Measurements from ENCODE around the gene PHC3.

The PHC3 gene

DNA sequence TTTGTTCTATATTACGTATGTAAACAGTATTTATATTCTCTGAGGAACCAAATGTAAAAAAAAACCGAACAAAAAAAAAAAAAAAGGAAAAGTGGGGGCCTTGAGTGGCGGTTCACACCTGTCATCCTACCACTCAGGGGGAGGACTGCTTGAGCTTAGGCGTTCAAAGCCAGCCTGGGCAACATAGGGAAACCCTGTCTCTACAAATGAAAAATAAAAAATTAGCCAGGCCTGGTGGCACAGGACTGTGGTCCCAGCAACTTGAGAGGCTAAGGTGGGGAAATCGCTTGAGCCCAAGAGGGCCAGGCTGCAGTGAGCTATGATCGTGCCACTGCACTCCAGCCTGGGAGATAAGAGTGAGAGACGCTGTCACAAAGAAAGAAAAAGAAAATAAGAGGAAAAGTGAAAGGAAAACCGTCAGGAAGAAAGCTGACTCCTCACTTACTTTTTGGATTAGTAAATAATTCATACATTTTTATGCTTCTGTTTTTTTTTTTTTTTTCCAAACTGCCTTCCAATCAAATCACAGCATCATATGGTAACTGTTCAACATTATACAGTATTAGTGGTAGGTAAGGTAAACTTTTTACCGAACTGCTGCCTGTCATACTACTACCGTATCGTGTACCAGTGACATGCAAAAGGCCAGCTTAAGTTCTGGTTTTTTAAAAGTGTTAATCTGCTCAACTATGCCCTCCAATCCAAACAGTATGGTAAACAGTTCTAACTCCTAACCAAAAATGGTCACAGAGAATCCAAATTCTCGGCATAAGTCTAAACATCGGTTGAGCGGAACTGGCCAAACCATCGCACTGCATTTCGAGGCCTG is 1.2 kb downstream of the PHC3 start:
- no peak for DNase-seq

DNA sequence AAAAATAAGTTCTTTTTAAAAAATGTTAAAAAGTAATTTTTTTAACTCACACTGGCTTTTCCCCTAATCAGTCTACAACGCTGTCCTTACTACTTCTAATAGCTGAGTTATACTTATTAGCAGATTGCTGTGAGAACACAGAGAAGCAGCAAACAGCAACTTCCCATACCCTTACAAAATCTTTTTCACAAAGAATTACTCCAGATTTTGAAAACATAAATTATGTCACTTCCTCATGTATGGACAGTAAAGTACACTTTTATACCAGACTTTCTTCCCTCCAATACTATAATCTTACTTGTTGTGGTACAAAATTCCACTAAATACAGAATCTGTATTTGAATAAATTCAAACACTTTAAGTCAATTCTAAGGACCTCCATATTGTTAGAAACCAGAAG is 2.1 kb downstream of the PHC3 start:
- no peak for DNase-seq

DNA sequence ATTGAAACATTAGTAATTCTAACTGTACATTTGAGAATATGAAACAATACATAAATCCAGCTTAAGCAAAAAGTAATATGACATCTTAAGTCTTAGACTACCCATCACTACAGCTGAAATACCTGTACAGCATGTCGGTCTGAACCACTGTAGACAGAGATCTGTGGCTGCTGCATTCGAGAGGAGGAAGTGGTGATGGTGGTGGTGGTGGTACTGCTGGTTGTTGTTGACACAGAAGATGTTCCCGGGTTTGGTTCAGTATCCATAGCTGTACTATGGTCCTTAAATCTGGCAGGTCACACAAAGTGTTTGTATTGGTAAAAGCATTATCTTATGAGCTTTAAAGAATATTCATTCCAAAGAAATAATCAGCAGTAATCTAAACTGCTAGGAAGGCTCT is 2.9 kb downstream of the PHC3 start:
- DNase-seq: peak; percentile 30

DNA sequence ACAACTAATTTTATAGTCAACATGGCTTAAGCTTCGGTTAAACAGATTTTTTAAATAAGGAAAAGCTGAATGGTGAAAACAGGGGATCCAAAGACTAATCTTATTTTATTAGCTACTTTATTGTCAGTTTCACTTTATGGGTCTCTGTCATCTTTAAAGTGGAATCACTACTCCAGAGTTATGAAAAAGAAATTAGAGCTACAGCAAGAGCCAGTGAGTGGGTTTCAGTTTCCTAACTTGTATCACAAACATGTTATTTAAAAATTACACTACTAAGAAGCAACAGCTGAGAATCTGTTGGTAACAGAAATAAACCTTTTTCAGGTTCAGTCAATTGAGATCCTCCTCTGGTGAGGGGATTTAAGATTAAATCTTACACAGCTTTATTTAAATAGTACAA is 10.0 kb downstream of the PHC3 start:
- no peak for DNase-seq

DNA sequence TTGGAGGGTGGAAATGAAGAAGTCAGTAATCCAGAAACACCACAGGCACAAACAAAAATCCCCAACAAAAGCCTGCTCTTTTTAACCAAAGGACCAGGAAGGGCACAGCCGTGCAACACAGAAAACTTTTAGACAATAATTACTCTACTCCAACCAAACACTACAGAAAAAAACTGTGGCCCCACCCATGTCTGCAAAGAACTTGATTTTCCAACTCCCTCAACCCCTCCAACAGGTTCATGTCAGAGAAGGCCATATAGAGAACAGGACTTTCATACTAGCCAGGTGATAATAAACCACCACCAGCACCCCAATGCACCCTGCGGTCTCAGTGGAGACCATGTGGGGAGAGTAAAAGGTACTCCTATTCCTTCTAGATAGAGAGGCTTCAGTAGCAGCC is 16.8 kb downstream of the PHC3 start:
- no peak for DNase-seq

DNA sequence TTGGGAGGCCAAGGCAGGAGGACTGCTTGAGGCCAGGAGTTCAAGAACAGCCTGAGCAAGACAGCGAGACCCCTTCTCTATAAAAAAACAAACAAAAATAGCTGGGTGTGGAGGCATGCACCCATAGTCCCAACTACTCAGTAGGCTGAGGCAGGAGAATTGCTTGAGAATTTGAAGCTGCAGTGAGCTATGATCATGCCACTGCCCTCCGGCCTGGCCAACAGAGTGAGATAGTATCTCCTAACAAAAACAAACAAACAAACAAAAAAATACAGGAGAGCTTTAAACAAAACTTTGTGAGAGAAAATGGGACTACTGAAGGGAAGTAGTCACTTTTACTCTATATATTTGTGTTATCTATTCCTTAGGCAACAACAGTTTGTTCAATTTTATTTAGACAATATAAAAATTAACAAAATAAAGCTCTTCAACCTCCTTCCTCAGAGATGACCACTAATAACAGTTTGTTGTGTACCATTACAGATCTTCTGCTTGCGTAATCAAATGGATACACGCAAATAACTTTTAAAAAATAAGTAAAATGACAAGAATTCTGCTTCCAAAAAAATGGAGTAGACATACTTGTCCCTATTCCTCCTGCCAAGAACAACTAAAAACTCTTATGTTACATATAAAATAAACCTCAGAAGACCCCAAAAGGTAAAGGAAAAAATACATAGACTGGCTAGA is 17.4 kb downstream of the PHC3 start:
- no peak for DNase-seq

DNA sequence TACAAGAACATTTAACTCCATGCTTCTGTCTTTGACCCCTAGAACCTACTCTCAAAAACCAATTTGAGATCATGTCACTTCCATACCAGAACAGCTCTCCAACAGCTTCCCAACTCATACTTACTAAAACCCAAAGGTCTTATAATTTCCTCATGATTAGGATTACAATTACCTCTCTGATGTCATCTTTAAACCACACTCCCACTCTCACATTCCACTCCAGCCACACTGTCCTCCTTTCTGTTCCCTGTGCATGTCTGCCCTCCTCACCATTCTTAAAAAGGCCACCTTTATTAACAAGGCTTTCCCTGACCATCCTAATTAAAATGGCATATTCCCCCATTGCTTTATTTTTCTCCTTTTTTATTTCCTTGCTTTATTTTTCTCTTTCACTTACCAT is 18.9 kb downstream of the PHC3 start:
- no peak for DNase-seq

DNA sequence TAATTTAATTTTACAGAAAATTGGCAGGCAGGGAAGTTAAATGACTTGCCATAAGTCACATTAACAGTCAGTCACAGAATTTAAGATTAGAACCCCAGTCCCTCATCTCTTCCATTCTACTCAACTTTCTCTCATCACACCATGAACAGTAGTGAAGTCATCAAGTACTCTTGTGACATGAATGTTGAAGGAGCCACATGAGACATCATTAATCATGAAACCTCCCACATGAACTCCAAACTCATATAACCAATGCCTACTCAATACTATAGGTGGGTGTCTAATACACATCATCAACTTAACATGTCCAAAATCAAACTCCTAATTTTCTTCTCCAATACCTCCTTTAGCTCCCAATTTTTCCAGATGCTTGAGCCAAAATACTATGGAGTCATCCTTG is 19.5 kb downstream of the PHC3 start:
- DNase-seq: no peak

DNA sequence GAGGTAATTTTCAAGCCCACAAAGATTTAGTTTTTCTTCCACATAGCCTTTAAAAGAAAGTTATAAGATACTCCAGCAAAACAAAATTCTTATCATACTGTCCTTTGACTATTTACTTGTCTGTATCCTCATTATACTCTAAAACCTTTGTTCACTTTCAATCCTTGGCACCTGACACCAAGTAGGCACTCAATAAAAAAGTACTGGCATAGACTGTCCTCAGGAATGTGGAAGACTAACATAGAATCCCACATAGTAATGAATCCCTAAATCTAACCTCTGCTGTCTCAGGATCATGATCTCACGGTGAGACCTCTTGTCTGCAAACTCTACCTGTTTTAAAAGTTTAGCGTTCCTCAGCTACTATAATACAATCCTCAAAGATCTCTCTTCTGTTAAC is 21.6 kb downstream of the PHC3 start:
- no peak for DNase-seq

DNA sequence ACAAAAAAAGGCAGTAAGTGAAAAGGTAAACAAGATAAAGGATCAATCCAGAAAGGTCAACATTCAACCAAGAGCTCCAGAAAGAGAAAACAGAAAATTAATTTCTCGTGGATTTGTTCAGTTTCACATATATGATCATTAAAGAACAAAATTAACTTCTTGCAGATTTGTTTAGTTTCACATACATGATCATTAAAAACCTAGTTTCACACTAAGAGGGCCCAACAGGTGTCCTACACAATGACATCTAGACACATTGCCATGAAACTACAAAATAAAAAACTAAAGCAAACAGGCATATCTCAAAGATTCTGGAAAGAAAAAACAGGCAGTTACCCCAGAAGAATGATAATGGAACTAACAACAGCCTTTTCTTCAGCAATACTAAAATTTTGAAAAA is 22.1 kb downstream of the PHC3 start:
- no peak for DNase-seq

DNA sequence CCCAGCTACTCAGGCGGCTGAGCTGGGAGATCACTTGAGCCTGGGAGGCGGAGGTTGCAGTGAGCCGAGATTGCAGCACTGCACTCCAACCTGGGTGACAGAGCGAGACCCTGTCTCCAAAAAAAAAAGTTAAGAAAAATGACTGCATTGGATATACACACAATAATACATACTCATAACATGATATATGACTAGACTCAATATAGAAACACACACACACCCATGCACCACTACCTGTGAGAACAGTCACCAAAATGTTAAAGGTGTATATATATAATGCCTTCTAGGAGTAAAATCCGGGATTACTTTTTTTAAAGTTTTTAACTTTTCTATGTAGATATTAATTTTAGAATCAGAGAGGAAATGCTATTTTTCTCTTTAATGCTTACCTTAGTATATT is 25.9 kb downstream of the PHC3 start:
- DNase-seq: no peak

DNA sequence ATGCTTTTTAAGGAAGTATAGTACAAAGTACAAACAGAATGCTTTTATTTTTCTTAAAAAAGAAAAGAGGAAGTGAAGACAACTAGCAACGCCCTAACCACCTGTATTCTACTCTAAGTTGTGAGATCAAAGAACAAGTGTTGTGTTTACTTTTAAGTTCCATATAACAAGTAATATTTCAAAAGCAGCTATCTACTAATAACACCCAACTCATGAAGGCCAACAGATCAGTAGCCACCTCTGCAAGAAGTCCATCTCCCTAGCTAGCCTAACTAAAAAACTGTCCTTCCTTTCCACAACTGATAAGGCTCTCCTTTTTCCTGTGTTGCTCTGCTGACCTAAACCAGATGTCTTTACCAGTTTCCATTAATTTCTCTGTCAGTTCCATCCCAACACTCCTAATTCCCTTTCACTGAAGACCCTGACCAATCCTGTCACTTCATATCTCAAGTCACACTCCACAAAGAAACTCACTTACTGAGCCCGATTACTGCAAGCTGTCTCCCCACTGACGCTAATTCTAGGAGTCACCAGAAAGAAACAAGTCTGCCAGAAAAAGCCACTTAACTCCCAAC is 26.9 kb downstream of the PHC3 start:
- no peak for DNase-seq

DNA sequence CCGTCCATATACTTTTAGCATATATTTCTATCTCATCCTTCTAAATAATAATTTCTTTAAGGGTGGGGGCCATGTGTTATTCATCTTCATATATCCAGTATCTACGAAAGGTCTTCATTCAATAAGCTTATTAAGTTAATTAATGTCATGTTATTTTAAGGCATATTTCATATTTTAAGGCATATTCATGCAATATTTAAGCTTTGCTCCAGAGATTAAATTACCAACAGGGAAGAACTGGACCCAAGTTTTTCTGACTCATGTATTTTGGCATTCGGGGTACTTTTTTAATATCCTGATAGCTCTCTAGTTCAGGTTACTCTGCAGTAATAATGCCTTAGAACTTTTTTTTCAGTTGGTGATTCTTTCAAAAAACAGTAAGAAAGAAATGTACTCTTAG is 27.4 kb downstream of the PHC3 start:
- no peak for DNase-seq

DNA sequence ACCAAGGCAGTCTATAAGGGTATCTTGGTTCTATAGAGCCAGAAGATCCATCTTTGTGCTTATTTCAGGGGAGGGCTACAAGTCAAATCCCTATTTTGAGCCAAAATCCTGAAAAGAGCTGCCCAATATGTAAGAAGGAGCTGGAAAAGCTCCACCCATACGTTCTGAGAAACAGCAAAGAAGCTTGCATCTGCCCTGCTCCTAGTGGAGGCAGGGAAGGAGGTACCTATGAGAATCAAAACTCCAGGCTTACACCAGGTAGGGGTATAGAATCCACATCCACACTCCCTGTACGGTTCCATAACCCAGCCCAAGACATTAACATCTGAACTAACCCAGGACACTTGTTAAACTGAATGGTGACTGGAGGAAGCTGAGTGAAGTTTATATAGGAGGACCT is 30.0 kb downstream of the PHC3 start:
- DNase-seq: no peak

DNA sequence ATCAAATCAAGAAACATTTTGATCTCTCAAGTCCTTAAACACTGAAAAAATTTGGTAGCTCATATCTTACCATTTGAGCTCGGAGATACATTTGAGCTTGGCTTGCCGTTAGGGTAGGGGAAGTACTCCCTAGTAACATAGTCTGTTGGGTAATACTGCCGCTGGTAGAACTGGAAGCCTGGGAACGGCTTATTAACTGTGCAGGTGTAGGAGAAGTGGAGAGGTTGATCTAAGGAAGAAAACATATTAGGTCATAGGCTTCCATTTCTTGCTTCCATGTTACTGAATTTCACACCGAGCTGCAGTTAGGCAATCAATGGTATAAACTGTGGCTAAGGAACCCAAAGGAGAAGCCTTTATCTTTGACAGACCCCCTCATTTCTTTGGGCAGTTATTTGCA is 32.5 kb downstream of the PHC3 start:
- no peak for DNase-seq

DNA sequence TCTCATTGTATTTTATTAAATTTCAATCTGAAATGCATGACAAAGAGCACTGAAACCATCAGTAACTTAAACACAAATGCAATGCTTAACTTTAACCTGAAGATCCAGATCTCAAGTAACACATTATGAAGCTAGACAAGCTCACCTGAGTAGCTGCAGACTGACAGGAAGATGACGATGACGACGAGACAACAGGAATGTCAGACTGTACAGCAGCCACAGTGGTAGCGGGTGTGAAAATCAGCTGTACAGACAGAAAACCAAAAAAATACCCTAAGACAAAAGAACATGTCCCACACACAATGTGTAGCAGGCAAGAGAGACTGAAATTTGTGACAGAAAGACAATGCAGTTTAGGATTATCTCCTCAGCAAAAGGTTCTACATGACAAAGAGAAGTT is 36.3 kb downstream of the PHC3 start:
- DNase-seq: no peak

DNA sequence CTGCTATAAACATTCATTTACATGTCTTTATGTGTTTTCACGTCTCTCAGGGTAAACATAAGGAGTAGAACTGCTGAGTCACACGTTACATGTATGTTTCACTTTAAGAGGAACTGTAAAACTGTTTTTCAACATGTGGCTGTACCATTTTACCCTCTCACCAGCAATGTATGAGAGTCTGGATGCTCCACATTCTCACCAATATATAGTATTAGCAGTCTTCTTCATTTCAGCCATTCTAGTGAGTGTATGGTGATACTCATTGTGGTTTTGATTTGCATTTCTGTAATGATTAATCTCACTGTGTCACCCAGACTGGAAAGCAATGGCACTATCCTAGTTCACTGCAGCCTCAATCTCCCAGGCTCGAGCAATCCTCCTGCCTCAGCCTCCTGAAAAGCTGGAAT is 37.1 kb downstream of the PHC3 start:
- DNase-seq: no peak

DNA sequence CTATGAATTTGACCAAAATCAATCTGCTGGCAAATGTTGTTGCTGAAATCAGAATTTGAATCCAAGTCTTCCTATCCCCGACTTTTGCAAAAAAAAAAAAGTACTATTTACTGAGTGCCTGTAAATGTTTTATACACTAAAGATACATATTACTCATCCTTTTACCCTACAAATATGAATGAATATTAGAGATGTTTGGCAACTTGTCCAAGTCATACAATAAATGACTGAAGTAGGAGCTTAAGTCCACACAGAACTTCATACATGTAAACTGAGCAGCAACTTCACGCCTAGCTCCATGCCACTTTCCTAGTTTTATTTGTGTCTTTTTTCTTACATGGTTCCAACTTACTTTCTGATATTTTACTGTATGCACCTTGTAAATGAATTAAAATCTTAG is 39.2 kb downstream of the PHC3 start:
- DNase-seq: no peak

DNA sequence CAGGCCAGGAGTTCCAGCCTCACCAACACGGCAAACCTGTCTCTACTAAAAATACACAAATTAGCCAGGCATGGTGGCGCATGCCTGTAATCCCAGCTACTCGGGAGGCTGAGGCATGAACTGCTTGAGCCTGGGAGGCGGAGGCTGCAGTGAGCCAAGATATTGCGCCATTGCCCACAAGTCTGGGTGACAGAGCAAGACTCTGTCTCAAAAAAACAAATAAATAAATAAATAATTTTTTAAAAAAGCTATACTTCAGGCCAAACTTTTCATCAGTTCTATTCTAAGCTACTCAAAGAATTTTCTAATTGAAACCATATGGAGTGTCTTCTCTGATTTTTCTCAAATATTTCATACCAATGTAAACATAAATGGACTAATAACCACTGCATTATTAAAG is 43.5 kb downstream of the PHC3 start:
- no peak for DNase-seq

DNA sequence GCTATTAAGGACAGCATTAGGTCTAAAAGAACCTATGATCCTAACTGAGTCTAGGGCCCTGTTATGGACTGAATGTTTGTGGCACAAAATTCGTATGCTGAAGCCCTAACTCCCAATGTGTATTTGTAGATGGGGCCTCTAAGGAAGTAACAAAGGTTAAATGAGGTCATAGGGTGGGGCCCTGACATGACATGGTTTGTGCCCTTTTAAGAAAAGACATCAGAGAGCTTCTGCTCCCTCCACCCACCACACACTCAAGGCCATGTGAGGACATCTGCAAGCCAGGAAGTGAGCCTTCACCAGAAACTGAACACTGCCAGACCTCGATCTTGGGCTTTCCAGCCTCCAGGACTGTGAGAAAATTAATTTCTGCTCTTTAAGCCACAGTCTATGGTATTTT is 49.2 kb downstream of the PHC3 start:
- DNase-seq: no peak

DNA sequence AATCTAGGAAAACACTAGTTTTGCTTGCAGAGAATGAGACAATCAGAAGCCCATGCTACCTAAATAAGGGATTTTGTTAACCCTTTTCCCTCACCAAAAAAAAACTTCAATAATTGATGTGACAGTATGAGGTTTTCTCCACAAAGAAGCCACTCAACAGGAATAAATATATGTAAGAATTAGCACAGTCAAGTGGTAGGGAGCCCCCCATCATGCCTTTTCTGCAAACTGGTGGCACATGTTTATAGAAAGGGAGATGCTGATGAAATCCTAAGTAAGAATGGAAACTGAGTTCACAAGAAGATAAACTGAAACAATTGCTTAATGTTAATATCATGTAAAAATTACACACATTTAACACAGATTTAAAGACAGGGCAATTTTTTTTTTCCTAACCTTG is 51.0 kb downstream of the PHC3 start:
- DNase-seq: no peak

DNA sequence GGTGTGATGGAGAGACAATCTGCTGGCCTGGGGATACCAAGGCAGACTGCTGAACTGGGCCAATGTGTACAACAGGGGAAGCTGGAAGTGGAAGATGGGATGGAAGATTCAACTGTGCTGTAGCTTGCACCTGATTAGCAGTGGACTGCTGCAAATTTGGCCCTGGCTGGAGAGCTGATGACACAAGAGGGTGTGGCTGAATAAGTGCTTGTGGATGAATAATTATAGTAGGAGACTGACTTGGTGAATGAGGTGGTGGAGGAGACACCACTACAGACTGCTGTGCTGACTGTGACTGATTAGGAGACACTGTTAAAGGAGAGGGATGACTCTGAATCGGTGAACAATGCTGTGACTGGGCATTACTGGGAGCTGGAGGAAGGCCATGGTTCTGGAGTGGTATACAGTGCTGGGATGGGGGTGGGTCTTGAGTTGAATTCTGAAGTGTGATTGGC is 52.5 kb downstream of the PHC3 start:
- no peak for DNase-seq

DNA sequence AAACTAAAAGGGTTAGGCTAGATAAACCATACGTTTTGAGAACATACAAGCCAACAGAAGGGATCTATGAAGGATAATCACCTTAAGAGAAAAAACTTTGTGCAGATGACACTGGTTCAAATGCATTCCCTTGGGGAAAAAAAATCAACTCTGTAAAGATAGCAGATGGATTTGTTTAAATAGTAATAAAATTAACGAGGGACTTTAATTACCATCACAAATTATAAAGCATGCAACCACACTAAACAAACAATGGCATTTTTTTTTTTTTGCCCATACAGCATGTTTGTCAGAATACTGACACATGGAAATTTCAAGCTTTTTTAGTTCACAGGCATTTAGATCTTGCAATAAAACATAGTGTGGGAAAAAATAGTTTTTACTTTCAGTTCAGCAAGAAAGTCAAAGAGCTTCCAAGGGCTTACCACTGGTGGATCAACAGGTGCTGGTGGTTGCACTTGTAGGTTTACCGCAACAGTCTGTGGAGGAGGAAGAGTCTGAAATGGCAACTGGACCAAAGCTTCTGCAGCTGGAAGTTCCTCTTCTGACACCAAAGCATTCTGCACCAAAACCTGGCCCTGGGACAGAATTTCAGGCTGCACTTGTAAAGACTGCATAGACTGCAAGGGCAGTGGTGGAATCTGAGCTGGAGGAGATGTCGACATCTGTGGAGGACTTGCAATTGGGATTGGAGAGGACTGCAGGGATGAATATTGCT is 53.1 kb downstream of the PHC3 start:
- no peak for DNase-seq

DNA sequence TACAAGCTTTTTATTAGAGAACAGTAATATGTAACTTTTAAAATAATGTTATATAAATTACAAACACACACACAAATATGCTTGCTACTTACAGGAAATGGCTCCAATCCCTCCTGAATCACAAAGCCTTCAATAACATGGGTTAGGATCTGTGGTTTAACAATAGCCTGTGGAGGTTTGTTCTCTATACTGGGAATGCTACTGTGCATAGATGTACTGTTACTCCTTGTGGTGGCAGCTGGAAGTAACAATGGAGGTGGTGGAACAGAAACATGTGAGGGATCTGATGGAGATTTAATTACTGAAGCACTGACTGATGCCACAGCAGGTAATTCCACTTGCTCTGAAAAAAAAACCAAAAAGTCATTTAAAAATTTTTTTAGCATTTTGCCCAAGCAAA is 64.4 kb downstream of the PHC3 start:
- DNase-seq: no peak
